ENCODE data around the gene LSAMP.

- TF ChIP-seq CTCF (IDR thresholded peaks at IDR 0.05) (no peak), POLR2AphosphoS5 (IDR thresholded peaks at IDR 0.05) (no peak), POLR2A (IDR thresholded peaks at IDR 0.05) (no peak), EP300 (IDR thresholded peaks at IDR 0.05) (no peak)
These were observed 379.8 kb downstream of the LSAMP start for GRCh38 chr3:116065501-116065900.
